ENCODE results near the gene GRAMD1B.

The GRAMD1B gene

GRCh38 chr11:123429913-123430720 is at the start of gene GRAMD1B:
Gene GRAMD1B, plus strand, starts transcription at chr11:123430269. Its CDS starts 524 bp downstream, at chr11:123430793.
- peak; percentile 66 for DNase-seq (ENCODE audit: low read depth)

- DNase-seq (ENCODE audit: low read depth), result no peak
Observed at GRCh38 chr11:123381149-123381548, 48.9 kb upstream of the GRAMD1B start.

- DNase-seq (ENCODE audit: low read depth), result no peak
Observed at GRCh38 chr11:123381817-123382554, 48.1 kb upstream of the GRAMD1B start.

- DNase-seq (ENCODE audit: low read depth), result no peak
Observed at GRCh38 chr11:123382555-123383074, 47.5 kb upstream of the GRAMD1B start.

- DNase-seq (ENCODE audit: low read depth), result no peak
Observed at GRCh38 chr11:123384116-123384515, 46.0 kb upstream of the GRAMD1B start.

GRCh38 chr11:123386796-123387510 is 43.1 kb upstream of the GRAMD1B start:
- peak; percentile 3 for DNase-seq (ENCODE audit: low read depth)

- DNase-seq (ENCODE audit: low read depth), result no peak
Observed at GRCh38 chr11:123388640-123389039, 41.4 kb upstream of the GRAMD1B start.

- no peak for DNase-seq (ENCODE audit: low read depth)
Observed at GRCh38 chr11:123390146-123390545, 39.9 kb upstream of the GRAMD1B start.

- DNase-seq (ENCODE audit: low read depth), result no peak
Observed at GRCh38 chr11:123391646-123392348, 38.3 kb upstream of the GRAMD1B start.

- DNase-seq (ENCODE audit: low read depth), result no peak
Observed at GRCh38 chr11:123392431-123392830, 37.6 kb upstream of the GRAMD1B start.

- DNase-seq (ENCODE audit: low read depth), result no peak
Observed at GRCh38 chr11:123392844-123393243, 37.2 kb upstream of the GRAMD1B start.

- no peak for DNase-seq (ENCODE audit: low read depth)
Observed at GRCh38 chr11:123393312-123393927, 36.6 kb upstream of the GRAMD1B start.

GRCh38 chr11:123404676-123405075 is 25.4 kb upstream of the GRAMD1B start:
- no peak for DNase-seq (ENCODE audit: low read depth)

- DNase-seq (ENCODE audit: low read depth), result no peak
Observed at GRCh38 chr11:123405123-123405592, 24.9 kb upstream of the GRAMD1B start.

GRCh38 chr11:123406441-123407129 is 23.5 kb upstream of the GRAMD1B start:
- no peak for DNase-seq (ENCODE audit: low read depth)

GRCh38 chr11:123407130-123407995 is 22.7 kb upstream of the GRAMD1B start:
- peak; percentile 50 for DNase-seq (ENCODE audit: low read depth)

GRCh38 chr11:123407996-123408597 is 22.0 kb upstream of the GRAMD1B start:
- DNase-seq (ENCODE audit: low read depth), result no peak

- no peak for DNase-seq (ENCODE audit: low read depth)
Observed at GRCh38 chr11:123408619-123409455, 21.2 kb upstream of the GRAMD1B start.

Data from stromal cell of bone marrow (primary cell).